DMS114 treated with DMSO at 0.1 percent for 48 hours (cell line): ENCODE measurements around the gene NEMP1.
A peak's percentile ranks its signal among the peaks of the same experiment; 100 is the strongest.
"Not testable (repeated sequence)": the region's sequence is repeated elsewhere in the genome, so short reads cannot be mapped to it uniquely, and the experiment has no call there.

ENCODE experiments used
- DNase-seq: peaks from one replicate; lab custom pipeline; 2025; ENCODE audit not compliant: unreplicated experiment; lab: John Stamatoyannopoulos, UW

Gene NEMP1, protein sequence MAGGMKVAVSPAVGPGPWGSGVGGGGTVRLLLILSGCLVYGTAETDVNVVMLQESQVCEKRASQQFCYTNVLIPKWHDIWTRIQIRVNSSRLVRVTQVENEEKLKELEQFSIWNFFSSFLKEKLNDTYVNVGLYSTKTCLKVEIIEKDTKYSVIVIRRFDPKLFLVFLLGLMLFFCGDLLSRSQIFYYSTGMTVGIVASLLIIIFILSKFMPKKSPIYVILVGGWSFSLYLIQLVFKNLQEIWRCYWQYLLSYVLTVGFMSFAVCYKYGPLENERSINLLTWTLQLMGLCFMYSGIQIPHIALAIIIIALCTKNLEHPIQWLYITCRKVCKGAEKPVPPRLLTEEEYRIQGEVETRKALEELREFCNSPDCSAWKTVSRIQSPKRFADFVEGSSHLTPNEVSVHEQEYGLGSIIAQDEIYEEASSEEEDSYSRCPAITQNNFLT

DNA sequence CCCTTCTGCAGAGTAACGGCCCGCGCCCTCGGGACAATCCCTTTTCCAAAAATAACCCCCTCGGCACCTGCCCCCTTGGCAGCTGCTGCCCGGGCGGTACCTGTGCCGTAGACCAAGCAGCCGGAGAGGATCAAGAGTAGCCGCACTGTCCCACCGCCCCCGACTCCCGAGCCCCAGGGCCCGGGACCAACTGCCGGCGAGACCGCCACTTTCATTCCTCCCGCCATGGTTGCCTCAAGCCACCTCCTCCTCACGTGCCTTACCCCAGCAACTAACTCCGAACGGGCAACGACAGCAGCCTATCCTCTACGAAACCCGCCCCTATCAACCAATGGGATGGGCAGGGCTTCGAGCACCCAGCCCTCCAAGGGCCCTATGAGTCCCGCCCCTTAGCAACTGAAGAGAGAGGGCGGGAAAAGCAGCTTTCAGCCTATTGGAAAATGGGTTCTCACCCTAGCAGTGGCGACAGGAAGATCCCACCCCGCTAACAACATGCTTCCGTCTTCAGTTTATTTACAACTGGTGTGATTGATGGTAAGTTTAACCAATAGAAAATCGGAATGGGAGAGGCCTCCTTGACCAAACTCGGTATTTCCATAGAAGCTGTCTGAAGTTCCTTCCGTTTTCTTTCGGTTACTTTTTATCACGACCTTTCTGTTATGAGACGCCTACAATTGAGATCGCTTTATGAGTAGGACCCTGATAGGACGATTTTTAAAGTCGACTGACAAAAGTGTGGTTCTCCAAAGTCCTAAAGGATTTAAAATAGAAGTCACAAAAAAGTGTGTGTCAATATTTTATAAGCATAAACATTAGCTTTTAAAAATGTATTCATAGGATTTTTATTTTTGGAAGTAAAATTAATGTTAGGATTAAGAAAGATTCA is at the start of gene NEMP1:
Gene NEMP1, minus strand, starts transcription at position 273 of the 886 bp plus-strand sequence. Its CDS starts 46 bp downstream, at position 227.
- peak; percentile 100 for DNase-seq

DNA sequence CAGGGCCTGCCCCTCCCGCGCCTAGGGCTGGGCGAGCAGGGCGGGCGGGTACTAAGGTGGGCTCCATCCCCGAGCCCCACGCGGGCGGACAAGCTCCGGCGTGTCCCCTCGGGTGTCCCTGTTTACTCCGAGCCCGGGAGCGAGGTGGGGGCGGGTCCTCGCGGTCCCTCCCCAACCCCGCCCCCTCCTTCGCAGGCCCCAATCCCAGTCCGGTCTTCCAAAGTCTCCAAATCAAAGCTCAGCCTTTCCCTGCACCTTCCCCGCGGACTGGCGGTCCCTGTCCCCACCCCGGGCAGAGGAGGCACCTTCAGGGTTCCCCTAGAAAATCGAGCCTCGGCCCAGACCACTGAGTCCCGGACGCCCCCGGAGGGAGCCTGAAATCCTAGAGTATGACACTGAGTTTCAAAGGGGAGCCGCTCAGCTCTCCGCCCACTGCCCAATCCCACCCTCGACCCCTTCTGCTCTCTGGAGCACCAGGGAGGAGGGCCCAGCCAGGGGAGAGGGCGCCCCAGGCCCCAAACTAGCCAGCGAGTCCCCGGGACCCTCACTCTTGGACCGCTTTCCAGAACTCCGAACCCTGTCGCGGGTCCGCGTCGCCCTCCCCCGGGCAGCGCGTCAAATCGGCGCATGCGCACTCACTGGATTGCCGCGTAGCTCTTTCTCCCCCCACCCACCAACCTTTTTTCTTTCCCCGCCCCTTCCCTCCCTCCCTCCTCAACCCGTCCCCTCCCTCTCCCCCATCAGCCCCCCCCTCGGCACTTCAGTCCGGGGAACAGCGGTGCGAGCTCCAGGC is 49.3 kb upstream of the NEMP1 start, which contains the start of gene LRP1:
Gene LRP1, plus strand, starts transcription at position 758 of the 793 bp plus-strand sequence. CDS start 482 bp downstream, outside the sequence.
- peak; percentile 75 for DNase-seq

DNA sequence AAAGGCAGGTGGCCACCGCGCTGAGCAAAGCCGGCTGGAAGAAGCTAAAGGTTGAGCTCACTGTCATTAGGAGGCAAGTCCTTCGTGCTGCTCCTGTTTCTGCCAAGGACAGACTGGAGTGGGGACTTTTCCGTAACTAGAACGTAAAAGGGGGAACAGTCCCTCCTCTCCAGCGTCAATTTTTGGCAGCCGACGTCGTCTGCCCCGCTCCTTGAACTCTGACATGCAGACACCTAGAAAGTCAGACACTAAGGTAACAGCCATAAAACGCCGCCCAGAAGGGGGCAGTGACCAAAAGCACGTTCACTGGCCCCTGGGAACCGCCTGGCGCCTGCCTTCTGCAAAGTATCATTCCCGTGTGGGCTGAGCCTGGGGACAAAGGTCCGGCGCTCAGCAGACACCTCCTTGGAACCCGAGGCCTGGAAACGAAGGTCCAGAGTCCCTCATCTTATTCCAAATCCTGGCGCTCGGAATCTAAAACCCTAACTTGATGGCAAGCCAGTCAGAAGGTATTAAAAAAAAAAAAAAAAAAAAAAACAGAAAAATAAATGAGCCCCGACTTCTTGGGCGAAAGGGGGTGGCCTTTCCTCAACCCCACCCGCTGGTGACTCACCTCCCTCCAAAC is 48.6 kb upstream of the NEMP1 start:
- no peak for DNase-seq

DNA sequence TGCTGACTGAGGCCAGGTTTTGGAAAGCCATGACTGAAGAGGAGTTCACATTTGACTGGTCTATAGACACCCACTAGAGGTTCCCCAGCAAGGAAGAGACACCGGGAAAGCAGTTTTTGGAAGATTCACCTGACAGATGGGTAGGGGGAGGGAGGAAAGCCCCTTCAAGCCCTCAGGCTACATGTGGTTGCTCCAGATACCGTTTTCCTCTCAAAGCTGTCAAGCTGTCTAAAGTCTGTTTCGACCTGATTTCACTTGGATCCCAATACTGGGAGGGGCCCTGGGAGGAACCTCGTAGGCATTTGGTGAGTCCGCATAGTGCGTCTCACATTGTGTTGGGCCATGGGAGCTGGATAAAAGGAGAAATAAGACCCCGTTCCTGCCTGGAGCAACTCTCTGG is 48.0 kb upstream of the NEMP1 start:
- no peak for DNase-seq

DNA sequence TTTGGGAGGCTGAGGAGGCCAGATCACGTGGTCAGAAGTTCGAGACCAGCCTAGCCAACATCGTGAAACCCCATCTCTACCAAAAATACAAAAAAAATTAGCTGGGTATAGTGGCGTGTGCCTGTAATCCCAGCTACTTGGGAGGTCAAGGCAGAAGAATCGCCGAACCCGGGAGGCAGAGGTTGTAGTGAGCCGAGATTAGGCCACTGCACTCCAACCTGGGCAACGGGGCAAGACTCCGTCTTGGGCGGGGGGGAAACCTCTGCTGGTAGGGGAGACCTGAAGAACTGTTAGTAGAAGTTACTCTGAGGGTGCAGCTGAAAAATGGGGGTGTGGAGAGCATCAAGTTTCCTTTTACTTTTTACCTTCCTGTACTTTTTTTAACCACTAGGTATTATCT is 47.5 kb upstream of the NEMP1 start:
- no peak for DNase-seq

DNA sequence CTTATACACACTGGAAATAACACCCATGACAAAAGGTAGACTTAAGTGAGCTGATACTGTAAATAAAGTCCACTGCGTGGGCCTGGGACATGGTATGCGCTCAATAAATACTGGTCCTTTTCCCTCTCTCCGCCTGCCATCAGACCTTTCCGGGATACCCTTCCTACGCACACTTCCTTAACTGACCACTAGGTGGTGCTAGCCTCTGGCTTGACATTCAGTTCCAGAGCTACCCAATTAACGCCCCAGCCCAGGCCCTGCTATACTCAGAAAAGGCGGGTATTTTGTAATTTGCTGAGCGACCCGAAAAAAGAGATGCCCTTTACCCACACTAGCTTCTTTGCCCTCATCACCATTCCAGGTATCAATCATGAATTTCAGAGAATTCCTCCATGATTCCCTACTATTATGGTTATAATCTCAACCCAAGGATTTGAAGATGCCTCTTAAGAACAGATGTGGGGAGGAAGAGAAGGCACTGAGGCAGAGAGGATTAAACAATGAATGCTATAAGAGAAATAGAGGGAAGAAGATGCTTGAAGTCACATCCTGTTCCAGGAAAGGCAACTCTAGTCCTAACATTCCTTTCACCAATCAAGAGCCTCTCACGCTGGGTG is 45.8 kb upstream of the NEMP1 start:
- peak; percentile 77 for DNase-seq

DNA sequence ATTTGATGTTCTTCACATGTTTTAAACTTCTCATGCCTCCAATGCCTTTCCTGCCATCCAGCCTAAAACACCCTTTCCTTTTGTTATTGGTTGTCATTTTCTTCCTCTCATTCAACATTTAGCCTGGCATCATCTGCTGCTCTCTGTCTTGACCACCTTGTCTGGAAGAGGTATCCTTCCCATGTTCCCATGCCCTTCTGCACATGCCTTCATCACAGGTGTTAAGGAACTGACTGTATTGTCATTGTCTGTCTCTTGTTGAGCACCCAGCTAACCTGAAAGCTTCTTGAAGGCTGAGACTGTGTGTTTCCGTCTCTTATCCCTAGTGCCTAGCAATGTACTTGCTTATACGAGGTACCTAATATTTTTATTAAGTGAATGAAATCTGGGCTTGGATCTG is 45.2 kb upstream of the NEMP1 start:
- no peak for DNase-seq

DNA sequence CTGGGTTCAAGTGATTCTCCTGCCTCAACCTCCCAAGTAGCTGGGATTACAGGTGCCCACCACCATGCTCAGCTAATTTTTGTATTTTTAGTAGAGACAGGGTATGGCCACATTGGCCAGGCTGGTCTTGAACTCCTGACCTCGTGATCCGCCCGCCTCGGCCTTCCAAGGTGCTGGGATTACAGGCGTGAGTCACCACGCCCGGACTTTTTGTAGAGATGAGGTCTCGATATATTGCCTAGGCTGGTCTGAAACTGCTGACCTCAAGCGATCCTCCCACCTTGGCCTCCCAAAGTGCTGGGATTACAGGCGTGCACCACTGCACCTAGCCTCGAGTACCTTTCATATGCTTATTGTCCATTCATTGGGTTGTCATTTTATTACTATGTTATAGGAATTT is 42.1 kb upstream of the NEMP1 start:
- DNase-seq, result not testable (repeated sequence)

DNA sequence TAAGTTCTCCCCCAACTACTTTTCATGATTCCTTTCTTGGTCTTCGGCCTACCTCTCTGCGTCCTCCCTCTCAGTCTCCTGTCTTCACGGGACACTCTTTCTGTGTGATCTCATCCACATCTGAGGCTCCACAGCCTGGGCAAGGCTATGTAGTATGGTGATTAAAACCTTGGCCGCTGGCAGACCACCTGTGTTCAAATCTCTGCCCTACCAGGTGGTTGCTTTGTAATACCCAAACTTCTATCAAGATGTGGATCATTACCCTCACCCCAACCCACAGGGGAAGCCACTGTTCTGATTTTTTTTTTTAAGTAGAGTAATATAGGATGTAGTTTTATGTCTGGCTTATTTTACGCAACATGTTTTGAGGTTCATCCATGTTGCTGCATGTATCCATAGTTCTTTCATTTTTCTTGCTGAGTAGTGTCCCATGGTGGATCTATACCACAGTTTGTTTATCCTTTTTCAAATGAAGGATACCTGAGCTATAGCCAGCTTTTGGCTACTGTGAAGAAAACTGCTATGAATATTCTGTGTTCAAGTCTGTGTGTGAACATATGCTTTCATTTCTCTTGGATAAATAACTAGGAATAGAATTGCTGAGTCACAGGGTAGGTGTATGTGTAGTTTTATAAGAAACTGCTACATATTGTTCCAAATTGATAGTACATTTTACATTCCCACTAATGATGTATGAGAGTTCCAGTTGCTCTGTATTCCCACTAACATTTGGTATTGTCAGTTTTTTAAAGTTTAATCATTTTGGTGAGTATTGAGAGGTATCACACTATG is 40.9 kb upstream of the NEMP1 start:
- no peak for DNase-seq

DNA sequence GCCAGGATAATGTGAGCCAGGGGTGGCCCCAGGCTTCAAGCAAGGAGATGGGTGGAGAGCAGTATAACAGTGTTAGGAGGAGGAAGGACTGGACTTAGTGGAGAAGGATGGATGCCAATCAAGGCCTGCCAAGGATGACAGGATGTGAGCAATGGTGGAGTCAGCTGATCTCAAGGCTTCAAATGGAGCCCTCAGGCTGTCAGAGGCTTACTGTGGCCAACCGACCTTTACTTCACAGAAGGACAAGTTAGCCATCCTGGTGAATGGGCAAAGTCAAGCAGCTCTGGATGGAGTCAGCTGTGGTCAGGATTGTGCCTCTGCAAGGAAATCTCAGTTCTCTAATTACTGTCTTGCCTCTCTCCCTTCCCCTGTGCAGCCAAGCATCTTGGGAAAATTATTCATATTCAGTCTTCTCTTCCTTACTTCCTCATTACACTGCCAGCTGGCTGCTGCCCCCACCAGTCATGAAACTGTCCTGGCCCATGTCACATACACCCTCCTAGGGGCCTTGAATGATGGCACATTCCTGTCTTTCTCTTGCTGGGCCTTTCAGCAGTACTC is 40.2 kb upstream of the NEMP1 start:
- DNase-seq, result no peak

DNA sequence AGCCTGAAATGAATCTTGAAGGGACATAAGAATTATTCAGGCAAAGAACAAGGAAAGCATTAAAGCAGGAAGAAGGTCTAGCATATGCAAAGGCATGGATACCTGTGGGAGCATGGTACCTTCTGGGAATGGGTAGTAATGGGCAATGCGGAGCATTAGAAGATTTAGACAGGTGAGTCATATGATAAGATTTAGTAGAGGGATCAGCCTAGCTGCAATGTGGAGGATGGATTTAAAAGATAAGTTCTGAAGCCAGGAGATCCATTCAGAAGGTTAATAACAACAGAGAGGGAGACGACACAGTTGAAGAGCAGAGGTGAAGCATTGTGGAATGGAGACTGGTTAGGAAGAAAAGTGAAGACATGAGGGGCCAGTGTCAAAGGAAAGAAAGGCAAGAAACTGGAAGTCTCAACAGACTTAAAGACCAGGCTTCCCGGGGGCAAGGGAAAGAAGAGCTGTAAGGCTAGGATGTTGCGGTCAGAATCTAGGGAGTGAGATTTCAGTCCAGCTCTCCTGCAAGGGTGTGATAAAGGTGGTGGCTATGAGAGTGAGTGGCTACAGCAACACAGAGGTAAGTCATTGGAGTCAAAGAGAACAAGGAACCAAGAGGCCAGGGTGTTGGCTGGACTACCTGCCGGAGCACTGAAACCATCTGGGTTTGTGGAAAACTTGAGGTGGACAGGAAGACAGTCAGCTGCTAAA is 38.1 kb upstream of the NEMP1 start:
- no peak for DNase-seq

DNA sequence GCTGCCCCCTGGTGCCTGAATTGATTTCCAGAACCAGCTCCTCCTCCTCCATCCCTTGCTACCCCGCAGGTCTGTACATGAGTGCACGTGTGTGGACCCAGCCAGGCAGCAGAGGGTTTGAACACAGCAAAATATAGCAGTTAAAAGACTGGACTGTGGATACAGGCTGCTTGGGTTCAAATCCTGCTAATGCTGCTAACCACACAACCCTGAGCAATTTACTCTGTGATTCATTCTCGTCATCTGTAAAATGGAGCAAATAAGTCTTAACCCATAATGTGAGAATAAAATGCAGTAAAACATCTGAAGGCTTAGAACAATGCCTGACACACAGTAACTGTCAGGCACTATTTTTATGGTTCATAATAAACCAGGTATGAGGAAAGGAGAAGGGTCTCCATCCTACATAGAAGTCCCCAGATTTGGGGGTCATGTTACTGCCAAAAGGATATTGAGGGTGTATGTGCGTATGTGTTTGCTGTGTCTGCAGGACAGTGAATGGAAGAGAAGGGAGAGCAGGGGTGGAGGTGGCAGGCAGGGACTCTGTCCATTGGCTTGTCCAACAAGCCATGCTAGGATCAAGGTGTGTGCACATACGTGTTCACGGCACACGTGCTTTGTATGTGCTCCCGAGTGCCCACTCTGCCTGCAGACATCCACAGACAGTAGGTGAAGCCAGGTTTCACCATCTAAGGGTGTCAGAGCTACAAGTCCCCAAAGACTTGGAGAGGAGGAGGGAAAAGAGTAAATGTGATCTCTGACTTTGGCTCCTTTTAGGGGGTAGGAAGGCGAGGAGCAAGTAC is 34.1 kb upstream of the NEMP1 start:
- no peak for DNase-seq

DNA sequence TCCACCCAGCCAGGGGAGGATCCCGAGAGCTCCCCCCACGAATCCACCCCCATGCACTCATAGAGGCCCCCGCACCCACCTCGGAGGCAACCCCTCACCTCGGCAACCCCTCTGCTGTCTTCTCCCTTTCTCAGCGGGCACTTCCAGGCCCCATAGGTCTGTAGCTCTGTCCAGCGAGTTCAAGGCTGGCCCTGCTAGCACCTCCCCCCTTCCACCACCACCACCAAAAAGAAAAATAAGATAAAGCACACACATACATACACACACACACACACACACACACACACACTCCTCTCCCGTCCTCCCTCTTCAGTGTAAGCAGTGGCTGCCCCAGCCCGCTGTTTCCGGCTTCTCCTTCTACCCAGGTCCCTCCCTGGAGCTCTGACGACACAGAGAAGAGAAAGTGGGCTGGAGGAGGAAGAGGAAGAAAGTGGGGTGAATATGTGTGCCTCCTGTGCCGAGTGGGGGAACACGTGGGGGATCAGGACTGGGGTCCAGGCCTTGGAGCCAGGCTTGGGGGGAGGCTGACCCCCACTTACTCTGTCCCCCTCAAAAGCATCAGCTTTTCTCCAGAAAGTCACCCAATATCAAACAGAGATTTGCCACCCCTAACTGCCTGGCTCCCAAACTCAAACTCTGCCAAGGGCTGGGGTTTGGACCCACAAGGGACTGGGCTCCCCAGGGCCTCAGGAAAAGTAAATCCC is 32.6 kb upstream of the NEMP1 start, which contains the start of gene STAT6:
Gene STAT6, minus strand, starts transcription at position 332 of the 704 bp plus-strand sequence. CDS start 3,084 bp downstream, outside the sequence.
- peak; percentile 43 for DNase-seq

DNA sequence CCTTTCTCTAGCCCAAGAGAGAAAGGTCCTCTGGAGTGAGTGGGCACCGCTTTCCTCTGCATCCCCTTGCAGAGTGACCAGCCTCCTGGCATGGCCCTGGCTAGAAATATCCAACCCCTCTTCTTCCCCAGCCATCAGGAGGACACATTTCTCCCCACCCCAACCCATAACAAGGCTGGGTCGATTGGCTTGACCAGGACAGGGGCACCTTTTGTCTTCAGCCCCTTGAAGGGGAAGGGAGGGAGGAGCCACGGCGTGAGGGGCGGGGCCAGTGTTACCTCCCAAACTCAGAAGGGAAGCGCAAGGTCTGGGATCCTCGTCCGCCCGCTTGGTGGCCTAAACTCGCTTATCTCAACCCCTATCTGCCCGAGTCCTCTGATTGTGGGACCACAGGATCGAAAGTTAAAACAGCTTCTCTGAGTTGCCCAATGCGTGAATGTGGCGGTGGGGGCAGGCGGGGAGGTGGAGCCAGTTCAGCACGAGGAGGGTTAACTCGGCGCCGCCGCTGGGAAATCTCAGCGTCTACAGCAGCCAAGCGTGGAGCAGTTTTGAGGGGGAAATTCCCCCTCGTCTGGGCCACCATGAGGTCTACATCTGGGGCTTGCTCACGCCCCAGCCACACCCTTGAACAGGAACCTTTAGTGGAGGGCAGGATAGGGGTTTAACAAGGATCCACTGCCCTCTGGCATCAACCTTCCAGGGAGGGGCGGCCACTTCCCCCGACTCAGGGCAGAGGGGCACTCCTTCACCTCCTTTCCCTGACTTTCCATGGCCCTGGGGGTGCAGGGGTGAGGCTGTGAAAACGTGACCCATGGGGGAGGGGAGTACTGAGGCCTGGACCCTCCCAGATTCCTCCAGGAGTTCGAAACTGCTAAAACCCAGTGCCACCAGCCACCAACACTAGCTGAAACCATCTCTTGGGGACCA is 31.8 kb upstream of the NEMP1 start:
- DNase-seq, result peak; percentile 54

DNA sequence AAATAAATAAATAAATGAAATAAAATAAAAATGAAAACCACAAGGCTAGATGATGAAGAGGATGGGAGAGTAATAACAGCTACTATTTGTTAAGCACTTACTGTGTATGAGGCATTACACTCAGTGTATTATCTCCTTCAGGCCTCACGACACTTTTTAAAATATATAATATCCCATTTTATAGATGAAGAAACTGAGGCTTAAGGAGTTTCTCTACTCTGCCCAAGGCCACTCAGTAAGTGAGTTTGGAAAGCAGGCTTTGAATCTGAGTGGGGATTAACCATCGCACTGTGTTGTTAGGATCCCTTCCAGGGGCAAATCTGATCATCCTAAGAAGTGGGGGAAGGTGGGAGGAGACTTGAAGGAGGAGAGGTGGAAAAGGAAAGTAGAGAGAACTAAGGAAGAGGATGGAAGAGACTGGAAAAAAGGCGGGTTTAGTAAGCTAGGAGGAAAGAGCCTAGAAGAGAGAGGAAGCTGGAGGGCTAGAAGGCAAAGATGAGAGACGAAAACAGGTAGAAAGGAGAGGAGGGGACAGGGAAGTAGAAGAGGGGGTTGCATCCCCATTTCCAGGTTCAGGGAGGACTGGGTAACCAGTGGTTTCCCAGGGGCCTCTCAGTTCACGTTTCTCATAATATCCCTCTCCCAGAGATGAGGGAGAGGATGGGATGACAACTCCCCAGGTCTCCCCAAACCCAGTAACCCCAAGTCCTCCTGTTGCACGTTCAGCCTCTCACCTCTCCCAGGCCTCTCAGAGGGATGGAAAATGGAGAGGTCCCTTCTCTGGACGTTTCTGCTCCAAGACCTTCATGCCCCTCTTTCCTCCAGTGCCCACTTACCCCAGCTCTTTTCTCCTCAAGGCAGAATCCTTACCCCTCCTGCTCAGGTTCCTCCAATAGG is 30.9 kb upstream of the NEMP1 start:
- no peak for DNase-seq
